ENCODE data around the gene MSL1.

GRCh38 chr17:40113110-40113906, 8.5 kb upstream of the MSL1 start:
- TF ChIP-seq, protein P1, sequence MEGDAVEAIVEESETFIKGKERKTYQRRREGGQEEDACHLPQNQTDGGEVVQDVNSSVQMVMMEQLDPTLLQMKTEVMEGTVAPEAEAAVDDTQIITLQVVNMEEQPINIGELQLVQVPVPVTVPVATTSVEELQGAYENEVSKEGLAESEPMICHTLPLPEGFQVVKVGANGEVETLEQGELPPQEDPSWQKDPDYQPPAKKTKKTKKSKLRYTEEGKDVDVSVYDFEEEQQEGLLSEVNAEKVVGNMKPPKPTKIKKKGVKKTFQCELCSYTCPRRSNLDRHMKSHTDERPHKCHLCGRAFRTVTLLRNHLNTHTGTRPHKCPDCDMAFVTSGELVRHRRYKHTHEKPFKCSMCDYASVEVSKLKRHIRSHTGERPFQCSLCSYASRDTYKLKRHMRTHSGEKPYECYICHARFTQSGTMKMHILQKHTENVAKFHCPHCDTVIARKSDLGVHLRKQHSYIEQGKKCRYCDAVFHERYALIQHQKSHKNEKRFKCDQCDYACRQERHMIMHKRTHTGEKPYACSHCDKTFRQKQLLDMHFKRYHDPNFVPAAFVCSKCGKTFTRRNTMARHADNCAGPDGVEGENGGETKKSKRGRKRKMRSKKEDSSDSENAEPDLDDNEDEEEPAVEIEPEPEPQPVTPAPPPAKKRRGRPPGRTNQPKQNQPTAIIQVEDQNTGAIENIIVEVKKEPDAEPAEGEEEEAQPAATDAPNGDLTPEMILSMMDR (IDR thresholded peaks at IDR 0.05) = peak in 1 of 3 donors; percentile 77
- no peak for TF ChIP-seq POLR2A (IDR thresholded peaks at IDR 0.05)
